Liver (tissue), 3 donors: Measurements from ENCODE around the gene TEDC1.

Experiments used
- CTCF ChIP-seq: fragments of 150-350 bp; IDR thresholded peaks from 2 replicates; pipeline ENCODE4 v1.5.1; 2017; ENCODE audit warnings: improper control_type of control experiment, low read depth, low read length; ENCODE audit not compliant: missing input control
- FOXA1 ChIP-seq: IDR thresholded peaks from 2 replicates; pipeline ENCODE4 v1.6.1; 2016; ENCODE audit warnings: antibody characterized with exemption
- FOXA2 ChIP-seq: IDR thresholded peaks from 2 replicates; pipeline ENCODE4 v1.6.1; 2016; ENCODE audit warnings: antibody characterized with exemption
- JUND ChIP-seq, 2 donors: IDR thresholded peaks; 2 replicates each; pipeline ENCODE4 v1.6.1; 2016; ENCODE audit warnings: antibody characterized with exemption in 2 of 2
- MAX ChIP-seq: IDR thresholded peaks from 2 replicates; pipeline ENCODE4 v1.6.1; 2016; ENCODE audit warnings: antibody characterized with exemption
- SP1 ChIP-seq: IDR thresholded peaks from 2 replicates; pipeline ENCODE4 v1.6.1; 2018; ENCODE audit warnings: antibody characterized with exemption, mild to moderate bottlenecking
- TAF1 ChIP-seq: conservative IDR thresholded peaks from 2 replicates; pipeline ENCODE4 v1.6.1; 2016; ENCODE audit warnings: antibody characterized with exemption, mild to moderate bottlenecking
- YY1 ChIP-seq: IDR thresholded peaks from 2 replicates; pipeline ENCODE4 v1.6.1; 2016; ENCODE audit warnings: antibody characterized with exemption, mild to moderate bottlenecking
- donor health status: healthy.
- donor health status: healthy.

- TF ChIP-seq CTCF (peak; percentile 81), MAX (no peak), FOXA1 (no peak), JUND (IDR thresholded peaks at IDR 0.05) (no peak), FOXA2 (no peak), SP1 (no peak), YY1 (no peak), TAF1 (no peak)
These were observed 46.8 kb downstream of the TEDC1 start for GRCh38 chr14:105537580-105538474.
